Hematopoietic multipotent progenitor cell treated with erythropoietin and hydrocortisone succinate and interleukin-3 and kit ligand, for 17 days (in vitro differentiated cells): ENCODE data around the gene SSU72.
"Not testable (repeated sequence)": the region's sequence is repeated elsewhere in the genome, so short reads cannot be mapped to it uniquely, and the experiment has no call there.

Source experiments
- DNase-seq: peaks from one replicate; pipeline ENCODE4 v3.0.0-alpha.2; 2015; ENCODE audit warnings: low spot score

The SSU72 gene

DNA sequence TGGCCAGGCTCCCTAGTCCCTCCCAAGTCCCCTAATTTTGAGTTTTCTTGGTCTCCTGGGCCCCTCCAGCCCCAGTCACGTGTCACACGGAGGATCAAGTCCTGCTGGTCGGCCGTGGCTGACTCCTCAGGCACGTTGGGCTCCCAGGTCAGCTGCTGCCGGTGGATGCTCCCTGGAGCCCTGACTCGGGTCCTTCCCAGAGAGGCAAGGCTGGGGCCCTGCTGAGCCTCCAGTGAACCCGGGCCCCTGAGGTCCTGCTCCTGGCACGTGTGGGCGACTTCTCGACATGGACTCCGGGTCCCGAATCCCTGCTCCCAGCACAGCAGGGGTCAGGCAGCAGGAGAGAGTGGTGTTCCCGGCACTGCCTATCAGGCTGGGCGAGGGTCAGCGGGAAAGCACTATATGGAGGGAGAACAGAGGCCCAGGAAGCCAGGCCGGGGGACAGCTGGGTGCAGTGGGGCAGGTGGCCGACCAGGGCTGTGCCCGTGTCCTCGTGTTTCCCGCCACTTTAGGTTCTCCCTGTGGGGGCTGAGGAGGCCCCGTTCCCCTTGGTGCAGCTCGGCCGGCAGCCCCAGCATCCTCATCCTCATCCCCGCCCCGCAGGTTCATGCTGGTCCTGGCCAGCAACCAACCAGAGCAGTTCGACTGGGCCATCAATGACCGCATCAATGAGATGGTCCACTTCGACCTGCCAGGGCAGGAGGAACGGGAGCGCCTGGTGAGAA lies 47.4 kb downstream of the SSU72 start:
- no peak for DNase-seq

GRCh38 chr1:1526476-1526875 lies 48.2 kb downstream of the SSU72 start:
- not testable (repeated sequence) for DNase-seq

- not testable (repeated sequence) for DNase-seq
These were observed 49.8 kb downstream of the SSU72 start for GRCh38 chr1:1524750-1525383.

DNA sequence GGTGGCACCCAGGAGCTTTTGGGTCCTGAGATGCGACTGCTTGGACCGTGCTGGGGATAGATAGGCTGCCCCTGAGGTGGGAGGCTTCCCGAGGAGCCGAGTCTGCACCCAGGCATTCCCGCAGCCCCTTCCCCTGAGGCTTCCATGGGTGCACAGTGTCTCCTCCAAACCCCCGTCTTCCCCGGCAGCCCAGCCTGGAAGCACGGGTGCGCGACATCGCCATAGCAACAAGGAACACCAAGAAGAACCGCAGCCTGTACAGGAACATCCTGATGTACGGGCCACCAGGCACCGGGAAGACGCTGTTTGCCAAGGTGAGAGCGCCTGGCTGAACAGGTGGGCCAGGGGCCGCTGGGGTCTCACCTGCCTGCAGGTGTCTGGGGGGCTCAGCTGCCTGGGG lies 51.0 kb downstream of the SSU72 start:
- not testable (repeated sequence) for DNase-seq

GRCh38 chr1:1523226-1523625 lies 51.4 kb downstream of the SSU72 start:
- DNase-seq, result not testable (repeated sequence)

DNA sequence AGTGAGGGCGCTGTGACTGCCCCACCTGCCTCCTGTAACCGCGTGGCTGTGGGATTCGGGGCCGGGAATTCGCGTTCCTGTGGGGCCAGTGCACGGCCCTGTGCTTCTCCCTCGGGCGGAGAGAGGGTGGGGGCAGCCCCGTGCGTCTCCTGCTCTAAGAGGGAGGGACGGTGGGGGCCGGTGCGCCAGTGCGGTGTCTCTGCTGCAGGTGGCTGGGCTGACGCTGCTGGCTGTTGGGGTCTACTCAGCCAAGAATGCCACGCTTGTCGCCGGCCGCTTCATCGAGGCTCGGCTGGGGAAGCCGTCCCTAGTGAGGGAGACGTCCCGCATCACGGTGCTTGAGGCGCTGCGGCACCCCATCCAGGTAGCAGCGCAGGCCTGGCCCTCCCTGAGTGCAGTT lies 52.1 kb downstream of the SSU72 start:
- DNase-seq, result not testable (repeated sequence)

DNA sequence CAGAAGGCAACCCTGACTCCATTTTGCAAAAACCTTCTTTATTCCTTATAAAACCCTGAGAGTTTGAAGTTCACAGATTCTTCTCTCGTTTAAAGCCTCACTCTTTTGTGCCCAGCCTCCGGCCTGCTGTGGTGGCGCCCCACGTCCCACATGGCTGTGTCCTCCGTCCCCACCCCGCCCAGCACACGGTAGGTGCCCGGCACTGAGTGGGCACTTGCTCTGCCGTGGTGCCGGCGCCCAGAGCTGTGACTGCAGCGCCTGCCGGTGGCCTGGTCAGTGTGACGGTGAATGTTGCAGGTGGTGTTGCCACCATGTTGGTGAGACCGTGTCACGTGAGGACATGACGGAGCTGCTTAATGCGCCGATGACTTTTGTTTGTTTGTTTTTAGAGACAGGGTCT lies 53.3 kb downstream of the SSU72 start:
- no peak for DNase-seq

- DNase-seq, result not testable (repeated sequence)
These were observed 54.7 kb downstream of the SSU72 start for GRCh38 chr1:1519805-1520505.

DNA sequence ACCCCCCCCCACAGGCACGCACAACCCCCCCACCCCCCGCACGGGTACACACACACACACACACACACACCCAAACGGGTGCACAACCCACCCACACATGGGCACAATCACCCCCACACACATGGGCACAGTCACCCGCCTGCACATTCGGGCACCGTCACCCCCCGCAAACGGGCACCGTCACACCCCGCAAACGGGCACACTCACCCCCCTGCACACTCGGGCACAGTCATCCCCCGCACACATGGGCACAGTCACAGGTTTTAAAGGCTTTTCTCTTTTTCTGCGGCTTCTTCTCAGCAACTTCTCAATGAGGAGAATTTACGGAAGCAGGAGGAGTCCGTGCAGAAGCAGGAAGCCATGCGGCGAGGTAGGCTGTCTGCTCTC lies 56.0 kb downstream of the SSU72 start:
- DNase-seq, result not testable (repeated sequence)

DNA sequence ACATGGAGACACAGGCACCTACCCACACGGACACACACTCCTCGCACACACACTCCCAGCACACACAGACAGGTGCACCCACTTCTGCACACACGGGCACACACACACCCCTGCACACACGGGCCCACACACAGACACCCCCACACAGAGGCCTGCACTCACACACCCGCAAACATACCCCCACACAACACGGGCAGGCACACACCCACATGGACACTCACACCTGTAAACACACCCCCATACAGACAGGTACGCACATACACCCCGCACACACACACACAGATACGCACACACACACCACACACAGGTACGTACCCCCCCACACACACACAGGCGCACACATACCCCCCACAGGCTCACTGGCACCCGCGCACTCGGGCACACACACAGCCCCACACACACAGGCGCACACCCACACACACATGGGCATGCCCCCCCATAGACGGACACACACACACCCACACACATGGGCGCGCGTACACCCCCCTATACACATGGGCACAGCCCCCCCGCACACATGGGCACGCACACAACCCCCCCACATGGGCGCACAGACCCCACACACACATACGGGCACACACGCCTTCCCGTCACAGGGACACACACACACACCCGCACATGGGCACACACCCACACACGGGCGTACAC lies 56.6 kb downstream of the SSU72 start:
- no peak for DNase-seq

DNA sequence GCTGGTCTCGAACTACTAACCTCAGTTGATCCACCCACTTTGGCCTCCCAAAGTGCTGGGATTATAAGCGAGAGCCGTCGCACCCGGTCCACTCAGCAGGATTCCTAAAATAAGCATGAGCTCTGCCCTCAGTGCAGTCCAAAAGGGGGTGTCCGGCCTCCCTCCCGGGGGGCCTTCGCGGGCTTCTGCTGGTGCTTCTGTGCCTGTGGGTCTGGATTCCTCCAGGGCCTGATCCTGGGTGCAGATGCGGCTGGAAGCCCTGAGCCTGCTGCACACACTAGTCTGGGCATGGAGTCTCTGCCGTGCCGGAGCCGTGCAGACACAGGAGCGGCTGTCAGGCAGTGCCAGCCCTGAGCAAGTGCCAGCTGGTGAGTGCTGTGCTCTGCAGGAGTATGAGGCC lies 57.7 kb downstream of the SSU72 start:
- not testable (repeated sequence) for DNase-seq

GRCh38 chr1:1514376-1514775 lies 60.3 kb downstream of the SSU72 start:
- DNase-seq, result not testable (repeated sequence)

- DNase-seq, result not testable (repeated sequence)
These were observed 61.0 kb downstream of the SSU72 start for GRCh38 chr1:1513675-1514074.

GRCh38 chr1:1512425-1512824 lies 62.2 kb downstream of the SSU72 start:
- DNase-seq, result not testable (repeated sequence)

- DNase-seq, result peak; percentile 92
These were observed 63.0 kb downstream of the SSU72 start, which contains the start of gene ATAD3A for GRCh38 chr1:1511533-1512285. ATAD3A (plus strand) TSS chr1:1512162; CDS start chr1:1512269, 107 bp downstream.

- DNase-seq, result peak; percentile 6
These were observed 63.6 kb downstream of the SSU72 start for GRCh38 chr1:1510912-1511532.

- DNase-seq, result not testable (repeated sequence)
These were observed 65.2 kb downstream of the SSU72 start for GRCh38 chr1:1509465-1509850.

- DNase-seq, result not testable (repeated sequence)
These were observed 65.7 kb downstream of the SSU72 start for GRCh38 chr1:1508775-1509464.

GRCh38 chr1:1507305-1507704 lies 67.4 kb downstream of the SSU72 start:
- DNase-seq, result no peak

GRCh38 chr1:1505801-1506200 lies 68.9 kb downstream of the SSU72 start:
- DNase-seq, result not testable (repeated sequence)
